Peyer's patch (tissue), 4 donors: ENCODE results near the gene PARD3B. TPM values are rescaled to one million over a fixed set of nuclear protein-coding genes. Genes with fewer than 3 reads are reported as not detected.

Experiments
- DNase-seq, 3 donors: peaks; one replicate each; pipeline ENCODE4 v3.0.0-alpha.2; 2017 to 2019
- H3K27ac ChIP-seq, 4 donors: fragments of 200-600 bp; sonication (generic); one replicate each; pipeline ENCODE4 v1.5.1; 2016 to 2019
- H3K27me3 ChIP-seq, 2 donors: fragments of 200-600 bp; sonication (generic); one replicate each; pipeline ENCODE4 v1.5.1; 2019
- H3K36me3 ChIP-seq, 3 donors: fragments of 200-600 bp; sonication (generic); one replicate each; pipeline ENCODE4 v1.5.1; 2016 to 2019
- H3K4me1 ChIP-seq, 4 donors: fragments of 200-600 bp; sonication (generic); one replicate each; pipeline ENCODE4 v1.5.1; 2016 to 2019
- H3K4me3 ChIP-seq, 4 donors: fragments of 200-600 bp; sonication (generic); 1 replicate in 3 of 4; 2 replicates in 1 of 4; pipeline ENCODE4 v1.5.1; 2016 to 2019; ENCODE audit warnings: mild to moderate bottlenecking in 1 of 4
- H3K9me3 ChIP-seq, 4 donors: fragments of 200-600 bp; sonication (generic); one replicate each; pipeline ENCODE4 v1.5.1; 2016 to 2019; ENCODE audit warnings: mild to moderate bottlenecking in 1 of 4
- CTCF ChIP-seq, 6 experiments: fragments of 450-650 bp in 4 of 6; fragments of 200-600 bp in 2 of 6; sonication (generic) in 1 of 6; IDR thresholded peaks; one replicate each; pipeline ENCODE4 v1.5.1; 2017 to 2019; ENCODE audit warnings: antibody characterized with exemption in 6 of 6, mild to moderate bottlenecking in 3 of 6, moderate library complexity in 1 of 6
- POLR2A ChIP-seq, 2 donors: fragments of 450-650 bp; IDR thresholded peaks; one replicate each; pipeline ENCODE4 v1.5.1; 2017; ENCODE audit warnings: antibody characterized with exemption in 2 of 2, mild to moderate bottlenecking in 2 of 2, moderate library complexity in 2 of 2
- total RNA-seq, 4 donors: library from RNA; depleted of rRNA; stranded (reverse); fragments of >200 nt; gene quantifications; one replicate each; pipeline ENCODE4 v1.1.0, GENCODE V29; 2016

Gene PARD3B
- total RNA-seq, 4 donors from 2014 or later = 19.6 to 52.0 (median 40.6) TPM

- H3K27me3 ChIP-seq = no peaks in the 10 kb centered on the region
- no peaks in the 10 kb centered on the region for H3K4me1 ChIP-seq
- no peaks in the 10 kb centered on the region for H3K9me3 ChIP-seq
- no peak overlapping the region for H3K27ac ChIP-seq
- H3K4me3 ChIP-seq = no peak overlapping the region
- DNase-seq = no peak
- H3K36me3 ChIP-seq = no peaks in the 10 kb centered on the region
- no peak for TF ChIP-seq CTCF (IDR thresholded peaks at IDR 0.05)
- no peak for TF ChIP-seq POLR2A (IDR thresholded peaks at IDR 0.05)
Measured at GRCh38 chr2:204696124-204696523, 150.8 kb downstream of the PARD3B start.

DNA sequence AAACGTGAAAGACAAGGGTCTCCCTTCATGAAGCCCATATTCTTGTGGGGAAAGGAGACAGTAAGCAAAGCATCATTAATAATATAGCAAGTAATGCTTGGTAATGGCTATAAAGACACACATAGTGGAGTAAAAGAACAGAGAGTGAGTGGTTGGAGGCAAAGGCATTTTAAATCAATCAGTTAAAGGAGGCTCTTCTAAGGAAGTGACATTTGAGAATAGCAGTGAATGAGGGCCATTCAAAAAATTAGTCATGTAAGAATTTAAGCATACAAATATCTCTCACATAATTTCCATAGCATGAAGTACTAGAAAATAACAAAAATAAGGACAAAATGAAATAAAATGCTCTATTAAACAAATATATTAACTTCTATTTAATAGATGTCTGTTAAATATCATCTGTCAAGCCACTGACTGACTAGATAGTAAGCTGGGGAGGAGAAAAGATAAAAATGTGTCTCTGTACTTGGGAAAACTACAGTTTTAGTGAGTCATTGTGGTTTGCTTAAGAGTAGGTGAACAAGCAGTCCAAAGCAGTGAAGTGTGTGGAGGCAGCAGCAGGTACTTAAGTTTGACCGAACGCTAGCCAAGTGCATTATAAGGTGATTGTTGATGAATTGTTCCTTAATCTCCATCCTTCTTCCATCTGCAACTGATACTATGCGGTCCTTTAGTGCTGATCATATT is 160.1 kb downstream of the PARD3B start:
- TF ChIP-seq POLR2A (IDR thresholded peaks at IDR 0.05) (no peak), CTCF (IDR thresholded peaks at IDR 0.05) (no peak)
- H3K9me3 ChIP-seq = no peaks in the 10 kb centered on the region
- no peaks in the 10 kb centered on the region for H3K4me1 ChIP-seq
- no peaks in the 10 kb centered on the region for H3K36me3 ChIP-seq
- no peak overlapping the region for H3K4me3 ChIP-seq
- no peak for DNase-seq
- no peak overlapping the region for H3K27ac ChIP-seq
- no peaks in the 10 kb centered on the region for H3K27me3 ChIP-seq

DNA sequence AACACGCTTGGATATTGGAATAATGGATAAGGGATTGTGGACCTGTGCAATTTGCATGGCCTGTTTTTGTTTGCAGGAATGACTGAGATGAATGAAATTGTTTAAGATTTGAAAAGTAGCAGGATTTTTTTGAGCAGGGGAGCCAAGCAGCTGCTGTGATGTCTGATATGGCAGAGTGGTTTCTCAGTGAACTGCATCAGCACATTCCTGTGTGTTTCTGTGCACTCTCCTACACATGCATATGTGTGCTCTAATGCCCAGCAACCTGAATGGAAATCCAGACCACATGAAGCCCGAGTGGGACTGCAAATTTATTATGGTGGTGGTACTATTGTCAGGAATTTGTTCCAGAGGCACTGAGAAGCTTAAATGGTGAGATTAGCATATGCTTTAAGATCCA is 161.7 kb downstream of the PARD3B start:
- no peak overlapping the region for H3K27ac ChIP-seq
- H3K4me3 ChIP-seq = no peak overlapping the region
- H3K27me3 ChIP-seq = no peaks in the 10 kb centered on the region
- H3K4me1 ChIP-seq = no peaks in the 10 kb centered on the region
- no peak for DNase-seq
- H3K36me3 ChIP-seq = no peaks in the 10 kb centered on the region
- no peak for TF ChIP-seq CTCF (IDR thresholded peaks at IDR 0.05)
- TF ChIP-seq POLR2A (IDR thresholded peaks at IDR 0.05) = no peak
- H3K9me3 ChIP-seq = no peaks in the 10 kb centered on the region

DNA sequence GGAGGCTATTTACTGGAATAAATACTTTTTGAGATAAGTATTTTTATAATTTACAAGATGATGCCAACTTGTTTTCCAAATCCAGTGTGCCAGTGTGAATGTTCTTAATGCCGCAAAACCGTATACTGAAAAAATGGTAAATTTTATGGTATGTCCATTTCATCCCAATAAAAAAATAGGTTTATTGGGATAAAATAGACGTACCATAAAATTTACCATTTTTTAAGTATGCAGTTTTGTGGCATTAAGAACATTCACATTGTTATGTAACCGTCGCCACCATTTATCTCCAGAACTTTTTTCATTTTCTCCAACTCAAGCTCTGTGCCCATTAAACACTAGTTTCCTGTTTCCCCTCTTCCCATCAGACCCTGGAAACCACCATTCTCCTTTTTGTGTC is 167.9 kb downstream of the PARD3B start:
- Histone ChIP-seq H3K9me3 (no peaks in the 10 kb centered on the region), H3K27me3 (no peaks in the 10 kb centered on the region)
- TF ChIP-seq POLR2A (IDR thresholded peaks at IDR 0.05) (no peak), CTCF (IDR thresholded peaks at IDR 0.05) (no peak)

DNA sequence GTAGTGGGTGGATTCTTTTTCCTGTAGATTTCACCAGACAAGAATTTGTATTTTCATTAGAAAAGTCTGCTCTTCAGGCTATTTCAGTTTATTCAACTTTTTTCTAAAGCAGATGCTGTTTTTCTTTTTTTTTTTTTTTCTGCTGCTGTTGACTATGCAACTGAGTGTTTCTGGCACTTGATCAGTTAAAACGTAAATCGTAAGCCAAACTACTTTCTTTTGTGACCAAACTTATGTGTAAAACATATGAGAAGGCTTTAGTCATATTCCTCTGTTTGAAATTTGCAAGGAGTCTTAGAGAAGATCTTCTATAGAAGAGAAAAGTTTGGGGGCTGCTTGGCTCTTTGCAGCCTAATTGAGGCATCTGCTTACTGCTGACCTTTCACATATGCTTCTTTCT is 170.1 kb downstream of the PARD3B start:
- H3K4me3 ChIP-seq = no peak overlapping the region
- H3K4me1 ChIP-seq = no peaks in the 10 kb centered on the region
- no peaks in the 10 kb centered on the region for H3K27me3 ChIP-seq
- no peak for TF ChIP-seq POLR2A (IDR thresholded peaks at IDR 0.05)
- no peak for TF ChIP-seq CTCF (IDR thresholded peaks at IDR 0.05)
- DNase-seq = no peak
- no peaks in the 10 kb centered on the region for H3K9me3 ChIP-seq
- no peaks in the 10 kb centered on the region for H3K36me3 ChIP-seq
- H3K27ac ChIP-seq = no peak overlapping the region

More for the DNA sequence above, 167.9 kb downstream of the PARD3B start:
- no peak overlapping the region for H3K4me3 ChIP-seq
- H3K27ac ChIP-seq = no peak overlapping the region
- H3K36me3 ChIP-seq = no peaks in the 10 kb centered on the region
- DNase-seq = no peak
- H3K4me1 ChIP-seq = no peaks in the 10 kb centered on the region

DNA sequence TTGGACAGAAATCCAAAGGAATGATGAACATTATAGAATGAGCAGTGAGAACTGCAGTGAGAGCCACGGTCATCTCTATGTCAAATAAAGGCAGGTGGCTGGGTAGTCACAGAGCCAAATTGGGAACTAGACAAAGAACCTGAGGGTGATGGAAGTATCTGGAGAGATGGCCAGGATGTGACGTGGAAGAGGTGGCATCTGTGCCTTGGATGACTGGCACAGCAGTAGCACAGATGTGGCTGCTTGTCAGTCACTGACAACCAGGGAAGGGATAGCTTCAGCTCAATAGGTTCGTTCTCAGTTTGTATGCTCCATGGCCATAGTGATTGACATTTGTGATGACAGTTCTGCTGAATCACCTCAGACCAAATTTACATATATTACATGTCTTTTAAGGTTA is 172.3 kb downstream of the PARD3B start:
- Histone ChIP-seq H3K27ac (no peak overlapping the region), H3K27me3 (no peaks in the 10 kb centered on the region), H3K9me3 (no peaks in the 10 kb centered on the region), H3K36me3 (no peaks in the 10 kb centered on the region), H3K4me3 (no peak overlapping the region), H3K4me1 (no peaks in the 10 kb centered on the region)
- no peak for DNase-seq
- TF ChIP-seq POLR2A (IDR thresholded peaks at IDR 0.05) (no peak), CTCF (IDR thresholded peaks at IDR 0.05) (no peak)
